Trophoblast cell (in vitro differentiated cells and primary cell): Measurements from ENCODE around the gene TGM5.
"Not testable (repeated sequence)": the region's sequence is repeated elsewhere in the genome, so short reads cannot be mapped to it uniquely, and the experiment has no call there.

Source experiments
- DNase-seq, 2 donors: peaks; one replicate each; pipeline ENCODE4 v3.0.0-alpha.2; 2016
- H2AFZ ChIP-seq: 2 replicates; pipeline ENCODE4 v1.6.1; 2013; ENCODE audit warnings: low read length, moderate library complexity, mild to moderate bottlenecking; ENCODE audit not compliant: insufficient read depth, poor library complexity
- H2AK5ac ChIP-seq: 2 replicates; pipeline ENCODE4 v1.6.1; 2013; ENCODE audit warnings: mild to moderate bottlenecking, low read length
- H2BK120ac ChIP-seq: 2 replicates; pipeline ENCODE4 v1.6.1; 2013; ENCODE audit warnings: low read length, mild to moderate bottlenecking, moderate library complexity; ENCODE audit not compliant: insufficient read depth, poor library complexity
- H2BK12ac ChIP-seq: 2 replicates; pipeline ENCODE4 v1.6.1; 2013; ENCODE audit warnings: mild to moderate bottlenecking, low read length, moderate library complexity
- H2BK5ac ChIP-seq: 2 replicates; pipeline ENCODE4 v1.6.1; 2013; ENCODE audit warnings: low read length, low read depth, moderate library complexity, mild to moderate bottlenecking; ENCODE audit not compliant: poor library complexity
- H3K14ac ChIP-seq: 2 replicates; pipeline ENCODE4 v1.6.1; 2013; ENCODE audit warnings: mild to moderate bottlenecking, low read length
- H3K18ac ChIP-seq: 2 replicates; pipeline ENCODE4 v1.6.1; 2013; ENCODE audit warnings: mild to moderate bottlenecking, low read length
- H3K23ac ChIP-seq: 2 replicates; pipeline ENCODE4 v1.6.1; 2013; ENCODE audit warnings: low read length
- H3K27ac ChIP-seq: 2 replicates; pipeline ENCODE4 v1.5.1; 2013; ENCODE audit warnings: low read depth, mild to moderate bottlenecking, inconsistent platforms, low read length, moderate library complexity
- H3K27me3 ChIP-seq: 2 replicates; pipeline ENCODE4 v1.6.1; 2013; ENCODE audit warnings: inconsistent platforms, mild to moderate bottlenecking, low read length, moderate library complexity; ENCODE audit not compliant: insufficient read depth
- H3K36me3 ChIP-seq, 2 experiments: 1 replicate in 1 of 2; 2 replicates in 1 of 2; pipeline ENCODE4 v1.6.1; 2013; ENCODE audit warnings: low read length in 2 of 2, mild to moderate bottlenecking in 2 of 2, moderate library complexity in 1 of 2; ENCODE audit not compliant: insufficient read depth in 2 of 2, control insufficient read depth in 1 of 2
- H3K4ac ChIP-seq: 2 replicates; pipeline ENCODE4 v1.6.1; 2013; ENCODE audit warnings: low read depth, mild to moderate bottlenecking, low read length, moderate library complexity
- H3K4me1 ChIP-seq, 2 experiments: 1 replicate in 1 of 2; 2 replicates in 1 of 2; pipeline ENCODE4 v1.6.1; 2013; ENCODE audit warnings: low read length in 2 of 2, mild to moderate bottlenecking in 2 of 2, moderate library complexity in 1 of 2; ENCODE audit not compliant: insufficient read depth in 2 of 2, control insufficient read depth in 1 of 2
- H3K4me2 ChIP-seq: 2 replicates; pipeline ENCODE4 v1.6.1; 2013; ENCODE audit warnings: inconsistent platforms, mild to moderate bottlenecking, low read length, moderate library complexity
- H3K4me3 ChIP-seq: 2 replicates; pipeline ENCODE4 v1.5.1; 2013; ENCODE audit warnings: mild to moderate bottlenecking, low read depth, low read length, inconsistent platforms
- H3K79me1 ChIP-seq: one replicate; pipeline ENCODE4 v1.6.1; 2013; ENCODE audit warnings: low read length
- H3K79me2 ChIP-seq: 2 replicates; pipeline ENCODE4 v1.6.1; 2013; ENCODE audit warnings: low read length, mild to moderate bottlenecking; ENCODE audit not compliant: control insufficient read depth, insufficient read depth, poor library complexity
- H3K9ac ChIP-seq: 2 replicates; pipeline ENCODE4 v1.6.1; 2013; ENCODE audit warnings: mild to moderate bottlenecking, low read length
- H3K9me3 ChIP-seq: 2 replicates; pipeline ENCODE4 v1.6.1; 2013; ENCODE audit warnings: low read depth, mild to moderate bottlenecking, control low read depth, inconsistent platforms, low read length; ENCODE audit not compliant: insufficient read depth
- H4K12ac ChIP-seq: 2 replicates; pipeline ENCODE4 v1.6.1; 2013; ENCODE audit warnings: low read depth, mild to moderate bottlenecking, low read length, moderate library complexity
- H4K8ac ChIP-seq: 2 replicates; pipeline ENCODE4 v1.6.1; 2013; ENCODE audit warnings: low read depth, mild to moderate bottlenecking, low read length, moderate library complexity
- H4K91ac ChIP-seq: one replicate; pipeline ENCODE4 v1.6.1; 2013; ENCODE audit warnings: low read depth, mild to moderate bottlenecking, low read length, moderate library complexity
- WGBS: extraction: QIAGEN DNeasy Blood & Tissue Kit; methylation state at CpG from one replicate; pipeline ENCODE4 v1.1.7; 2013; ENCODE audit warnings: missing lambda C conversion rate; ENCODE audit not compliant: insufficient read length, insufficient coverage; ENCODE audit errors: extremely low coverage; 5-methylcytosine and 5-hydroxymethylcytosine counted together

TGM5 gene

DNA sequence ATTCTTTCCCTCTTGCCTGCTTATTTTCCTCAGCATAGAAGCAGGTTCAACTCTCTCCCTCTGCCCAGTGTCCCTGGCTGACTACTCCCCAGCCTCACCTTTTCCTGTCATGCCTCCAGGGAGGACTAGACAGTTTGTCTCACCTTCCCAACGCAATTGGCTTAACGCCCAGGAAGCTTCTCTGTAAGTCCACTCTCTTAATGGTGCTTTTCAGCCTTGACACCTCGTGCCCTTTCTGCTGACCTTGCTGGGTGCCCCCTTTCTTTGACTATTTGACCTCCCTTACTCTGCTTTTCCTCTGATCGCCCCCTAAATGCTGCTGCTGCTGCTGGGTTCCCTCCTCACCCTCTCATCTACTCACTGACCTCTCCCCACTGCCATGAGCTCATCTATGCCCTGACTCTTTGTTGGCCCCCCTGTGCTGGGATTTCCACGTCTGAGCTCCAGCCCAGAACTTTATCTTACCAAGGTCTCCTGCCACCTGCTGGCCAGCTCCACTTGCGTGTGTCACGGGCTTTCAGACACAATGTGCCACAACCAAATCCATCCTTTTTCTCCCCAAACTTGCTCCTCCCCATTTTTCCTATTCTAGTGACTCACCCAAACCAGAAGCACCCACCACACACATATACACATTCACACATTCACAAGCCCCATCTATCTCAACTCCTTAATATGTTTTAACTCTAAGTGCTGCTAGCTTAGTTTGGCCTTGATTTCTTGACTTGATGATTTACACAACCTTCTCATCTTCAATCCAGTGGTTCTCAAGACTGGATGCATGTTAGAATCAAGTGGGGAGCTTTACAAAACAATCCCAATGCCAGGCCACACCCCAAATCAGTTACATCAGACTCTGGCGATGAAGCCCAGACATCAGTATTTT, 62.5 kb downstream of the TGM5 start:
- no peak overlapping the region for H3K18ac ChIP-seq
- H2BK5ac ChIP-seq: no peak overlapping the region
- H3K4me1 ChIP-seq: no peaks in the 10 kb centered on the region
- no peak overlapping the region for H3K4me3 ChIP-seq
- no peak overlapping the region for H3K14ac ChIP-seq
- H3K4me2 ChIP-seq: no peak overlapping the region
- H3K27me3 ChIP-seq: no peaks in the 10 kb centered on the region
- no peak overlapping the region for H2BK120ac ChIP-seq
- H4K12ac ChIP-seq: no peak overlapping the region
- H4K8ac ChIP-seq: no peak overlapping the region
- no peak overlapping the region for H2AK5ac ChIP-seq
- H2BK12ac ChIP-seq: no peak overlapping the region
- H3K9me3 ChIP-seq: no peaks in the 10 kb centered on the region
- H3K36me3 ChIP-seq: no peaks in the 10 kb centered on the region
- no peak overlapping the region for H2AFZ ChIP-seq
- H3K79me1 ChIP-seq: no peaks in the 10 kb centered on the region
- no peak overlapping the region for H3K23ac ChIP-seq
- H3K27ac ChIP-seq: no peak overlapping the region
- no peak overlapping the region for H4K91ac ChIP-seq
- H3K79me2 ChIP-seq: no peaks in the 10 kb centered on the region
- peak; percentile 36 to 66 for DNase-seq
- H3K9ac ChIP-seq: no peak overlapping the region
- H3K4ac ChIP-seq: no peak overlapping the region
- no CpG with 5 or more reads among the region's 8 CpGs for WGBS

GRCh38 chr15:43199945-43200488, 66.7 kb downstream of the TGM5 start:
- no peak overlapping the region for H2AK5ac ChIP-seq
- no peak overlapping the region for H3K4ac ChIP-seq
- H4K8ac ChIP-seq: no peak overlapping the region
- H2BK5ac ChIP-seq: no peak overlapping the region
- H3K4me1 ChIP-seq: no peaks in the 10 kb centered on the region
- no peak overlapping the region for H3K9ac ChIP-seq
- no peaks in the 10 kb centered on the region for H3K79me1 ChIP-seq
- H4K12ac ChIP-seq: no peak overlapping the region
- H2AFZ ChIP-seq: no peak overlapping the region
- H3K4me2 ChIP-seq: no peak overlapping the region
- WGBS: no CpG with 5 or more reads among the region's 3 CpGs
- no peak overlapping the region for H3K27ac ChIP-seq
- no peaks in the 10 kb centered on the region for H3K27me3 ChIP-seq
- H3K14ac ChIP-seq: no peak overlapping the region
- no peak overlapping the region for H3K23ac ChIP-seq
- H3K36me3 ChIP-seq: peaks cover 4 to 7% of the 10 kb centered on the region in 2 experiments
- no peak overlapping the region for H2BK120ac ChIP-seq
- no peak for DNase-seq
- no peaks in the 10 kb centered on the region for H3K79me2 ChIP-seq
- H3K18ac ChIP-seq: no peak overlapping the region
- H4K91ac ChIP-seq: no peak overlapping the region
- no peaks in the 10 kb centered on the region for H3K9me3 ChIP-seq
- H2BK12ac ChIP-seq: no peak overlapping the region
- no peak overlapping the region for H3K4me3 ChIP-seq

GRCh38 chr15:43198992-43199391, 67.7 kb downstream of the TGM5 start:
- Histone ChIP-seq H3K27ac (no peak overlapping the region), H3K9ac (no peak overlapping the region), H3K23ac (no peak overlapping the region), H3K14ac (no peak overlapping the region), H3K4ac (no peak overlapping the region), H4K91ac (no peak overlapping the region), H3K4me2 (no peak overlapping the region), H2AK5ac (no peak overlapping the region), H3K18ac (no peak overlapping the region), H3K9me3 (no peaks in the 10 kb centered on the region), H3K79me1 (no peaks in the 10 kb centered on the region), H3K36me3 (peaks cover 4 to 8% of the 10 kb centered on the region in 2 experiments), H4K12ac (no peak overlapping the region), H3K79me2 (no peaks in the 10 kb centered on the region), H2AFZ (no peak overlapping the region), H2BK12ac (no peak overlapping the region), H4K8ac (no peak overlapping the region), H3K4me1 (no peaks in the 10 kb centered on the region), H3K4me3 (no peak overlapping the region), H2BK120ac (no peak overlapping the region), H3K27me3 (no peaks in the 10 kb centered on the region), H2BK5ac (no peak overlapping the region)
- no peak for DNase-seq
- no CpG with 5 or more reads among the region's 3 CpGs for WGBS

DNA sequence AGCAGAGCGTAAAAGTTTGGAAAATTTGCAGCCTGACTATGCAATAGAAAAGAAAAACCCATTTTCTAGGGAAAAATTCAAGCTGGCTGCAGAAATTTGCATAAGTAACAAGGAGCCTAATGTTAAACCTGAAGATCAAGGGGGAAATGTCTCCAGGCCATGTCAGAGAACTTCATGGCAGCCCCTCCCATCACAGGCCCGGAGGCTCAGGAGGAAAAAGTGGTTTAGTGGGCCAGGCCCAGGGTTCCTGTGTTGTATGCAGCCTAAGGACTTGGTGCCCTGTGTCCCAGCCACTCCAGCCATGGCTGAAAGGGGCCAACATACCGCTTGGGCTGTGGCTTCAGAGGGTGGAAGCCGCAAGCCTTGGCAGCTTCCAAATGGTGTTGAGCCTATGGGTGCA, 68.2 kb downstream of the TGM5 start:
- H3K4me1 ChIP-seq, H3K14ac ChIP-seq, H2AFZ ChIP-seq, H3K9me3 ChIP-seq, H3K4ac ChIP-seq, H3K79me1 ChIP-seq, H3K27me3 ChIP-seq, H3K27ac ChIP-seq, DNase-seq, H3K4me3 ChIP-seq, H3K4me2 ChIP-seq, H2BK5ac ChIP-seq, H4K12ac ChIP-seq, H3K9ac ChIP-seq, H4K91ac ChIP-seq, H4K8ac ChIP-seq, H3K23ac ChIP-seq, H3K36me3 ChIP-seq, H2BK12ac ChIP-seq, H2BK120ac ChIP-seq, H3K18ac ChIP-seq, H3K79me2 ChIP-seq, H2AK5ac ChIP-seq: not testable (repeated sequence)
- no CpG with 5 or more reads among the region's 4 CpGs for WGBS
